Islet precursor cell (in vitro differentiated cells): Measurements from ENCODE around the gene MYLK2.

ENCODE experiments used
- DNase-seq: peaks from one replicate; pipeline ENCODE4 v3.0.0-alpha.2; 2018

MYLK2 gene

GRCh38 chr20:31858760-31859083 is 39.6 kb downstream of the MYLK2 start:
- DNase-seq: no peak

DNA sequence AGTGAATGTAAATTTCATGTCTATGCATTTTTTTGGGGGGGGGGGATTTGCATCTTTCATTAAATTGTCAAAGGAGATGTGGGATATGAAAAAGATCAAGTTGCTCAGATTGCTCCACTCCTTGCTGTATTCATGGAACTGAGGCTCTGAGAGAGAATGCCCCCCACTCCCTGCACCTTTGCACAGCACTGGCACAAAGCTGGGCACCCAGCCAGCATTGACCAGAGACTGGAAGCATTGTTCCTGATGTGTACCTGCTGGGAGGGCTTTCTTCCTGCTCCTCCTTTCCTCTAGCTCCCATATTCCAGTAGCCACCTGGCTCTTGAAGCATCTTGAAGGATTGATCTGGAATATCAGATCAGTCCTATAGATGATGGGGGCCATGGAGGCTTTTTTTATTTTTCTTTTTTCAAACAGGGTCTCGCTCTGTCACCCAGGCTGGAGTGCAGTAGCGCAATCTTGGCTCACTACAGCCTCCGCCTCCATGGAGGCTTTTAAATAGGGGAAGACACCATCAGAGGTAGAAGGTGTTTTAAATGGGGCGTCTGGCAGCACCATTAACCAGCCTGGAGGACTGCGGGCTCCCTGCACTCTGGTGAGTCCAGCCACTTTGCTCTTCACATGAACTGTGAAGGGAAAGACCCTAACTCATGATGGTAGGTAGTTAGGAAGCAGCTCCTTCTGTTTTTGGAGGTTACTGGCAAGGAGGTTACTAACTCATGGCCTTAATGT is 40.3 kb downstream of the MYLK2 start:
- peak; percentile 38 for DNase-seq

DNA sequence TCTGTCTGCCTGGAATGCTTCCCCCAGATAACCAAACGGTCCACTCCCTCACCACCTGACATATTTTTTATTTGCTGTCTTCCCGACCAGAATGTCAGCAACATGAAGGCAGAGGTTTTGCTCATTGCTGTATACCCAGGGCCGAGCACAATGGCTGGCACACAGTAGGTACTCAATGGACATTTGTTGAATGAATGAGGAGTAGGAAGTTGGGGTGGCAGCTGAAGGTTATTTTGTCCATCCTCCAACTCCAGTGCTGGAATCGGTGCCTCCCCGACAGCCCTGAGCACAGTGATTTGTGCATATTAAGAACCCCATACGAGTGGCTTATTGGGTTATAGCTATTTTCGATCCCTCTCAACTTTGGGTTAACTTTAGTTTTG is 40.8 kb downstream of the MYLK2 start:
- no peak for DNase-seq

DNA sequence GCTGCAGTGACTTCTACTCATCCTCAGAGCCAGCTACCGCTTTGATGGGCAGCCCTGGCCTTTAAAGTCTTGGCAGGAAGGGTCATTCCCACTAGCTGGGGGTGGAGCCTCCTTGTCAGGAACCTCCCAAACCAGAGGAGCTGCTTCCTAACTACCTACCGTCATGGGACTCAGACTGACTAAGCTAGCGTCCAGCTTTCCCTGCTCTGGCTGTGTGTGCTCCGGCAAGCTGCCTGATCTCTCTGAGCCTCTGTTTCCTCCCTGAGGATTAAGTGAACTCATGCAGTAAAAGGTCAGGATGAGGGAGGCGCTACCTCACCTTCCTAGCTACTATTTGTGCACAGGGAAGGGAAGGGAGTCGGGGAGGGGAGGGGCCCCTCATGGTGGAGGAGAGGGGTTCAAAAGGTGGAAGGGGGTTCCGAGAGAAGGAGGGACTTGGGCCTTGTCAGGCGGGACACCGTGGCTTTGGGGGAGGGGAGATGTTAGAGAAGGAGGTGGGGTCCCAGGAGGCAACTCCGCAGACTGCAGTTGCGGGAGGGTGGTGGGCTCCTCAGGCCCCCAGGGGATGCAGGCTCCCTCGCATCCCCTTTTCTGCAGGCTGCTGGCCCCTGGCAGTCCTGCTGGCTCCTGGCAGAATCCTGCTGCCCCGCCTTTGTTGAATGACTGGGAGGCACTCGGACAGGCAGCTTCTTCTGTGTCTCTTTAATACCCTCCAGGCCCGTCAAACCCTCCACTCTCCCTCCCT is 41.4 kb downstream of the MYLK2 start:
- peak; percentile 92 for DNase-seq

DNA sequence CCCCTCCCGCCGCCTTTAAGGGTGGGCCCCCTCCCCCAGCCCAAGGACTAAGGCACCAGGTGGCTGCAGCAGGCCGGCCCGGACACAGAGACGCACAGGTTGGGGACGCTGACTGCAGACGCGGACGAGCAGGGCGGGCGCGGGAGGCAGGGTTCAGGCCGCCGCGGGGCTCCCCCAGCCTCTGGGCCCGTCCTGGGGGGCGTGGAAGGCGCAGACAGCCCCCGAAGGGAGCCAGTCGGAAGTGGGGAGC is 41.9 kb downstream of the MYLK2 start:
- DNase-seq: peak; percentile 80

GRCh38 chr20:31861385-31862156 is 42.4 kb downstream of the MYLK2 start:
- DNase-seq: peak; percentile 94

GRCh38 chr20:31862157-31862470 is 43.0 kb downstream of the MYLK2 start:
- no peak for DNase-seq

DNA sequence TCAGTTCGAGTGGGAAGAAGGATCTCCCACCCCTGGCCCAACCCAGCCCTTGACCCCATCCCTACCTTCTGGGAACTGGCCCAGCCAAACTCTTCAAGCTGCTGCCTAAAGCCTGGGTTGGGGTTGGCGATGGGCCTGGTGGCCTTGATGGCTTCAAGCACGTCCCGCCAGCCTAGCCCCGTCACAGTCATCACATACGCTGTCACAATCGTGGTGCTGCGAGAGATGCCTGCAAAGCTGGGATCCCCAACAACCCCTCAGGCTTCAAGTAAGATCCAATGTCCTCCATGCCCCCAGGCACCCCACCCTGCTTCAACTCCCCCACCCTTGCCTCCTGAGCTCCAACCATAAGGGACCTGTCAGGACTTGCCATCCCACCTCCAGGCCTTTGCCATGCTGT is 43.4 kb downstream of the MYLK2 start:
- no peak for DNase-seq

GRCh38 chr20:31863296-31864085 is 44.3 kb downstream of the MYLK2 start:
- DNase-seq: no peak

GRCh38 chr20:31864521-31865400 is 45.6 kb downstream of the MYLK2 start:
- DNase-seq: no peak

DNA sequence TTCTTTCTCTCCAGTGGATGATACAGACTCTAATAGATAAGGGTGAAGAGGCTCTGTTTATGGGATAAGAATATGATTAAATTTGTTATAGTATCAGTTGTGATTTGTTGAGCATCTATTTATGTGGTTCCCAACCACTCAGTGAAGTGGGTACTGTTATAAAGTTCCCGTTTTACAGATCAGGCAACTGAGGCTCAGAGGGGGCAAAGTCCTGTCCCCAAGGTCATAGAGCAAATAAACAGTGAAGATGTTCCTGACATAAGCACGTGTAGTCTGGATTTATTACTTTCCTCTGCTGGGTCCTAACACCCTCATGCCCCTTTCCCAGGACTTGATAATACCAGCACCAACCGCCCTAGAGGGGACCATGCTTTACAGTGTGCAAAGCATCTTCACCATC is 47.1 kb downstream of the MYLK2 start:
- DNase-seq: no peak

DNA sequence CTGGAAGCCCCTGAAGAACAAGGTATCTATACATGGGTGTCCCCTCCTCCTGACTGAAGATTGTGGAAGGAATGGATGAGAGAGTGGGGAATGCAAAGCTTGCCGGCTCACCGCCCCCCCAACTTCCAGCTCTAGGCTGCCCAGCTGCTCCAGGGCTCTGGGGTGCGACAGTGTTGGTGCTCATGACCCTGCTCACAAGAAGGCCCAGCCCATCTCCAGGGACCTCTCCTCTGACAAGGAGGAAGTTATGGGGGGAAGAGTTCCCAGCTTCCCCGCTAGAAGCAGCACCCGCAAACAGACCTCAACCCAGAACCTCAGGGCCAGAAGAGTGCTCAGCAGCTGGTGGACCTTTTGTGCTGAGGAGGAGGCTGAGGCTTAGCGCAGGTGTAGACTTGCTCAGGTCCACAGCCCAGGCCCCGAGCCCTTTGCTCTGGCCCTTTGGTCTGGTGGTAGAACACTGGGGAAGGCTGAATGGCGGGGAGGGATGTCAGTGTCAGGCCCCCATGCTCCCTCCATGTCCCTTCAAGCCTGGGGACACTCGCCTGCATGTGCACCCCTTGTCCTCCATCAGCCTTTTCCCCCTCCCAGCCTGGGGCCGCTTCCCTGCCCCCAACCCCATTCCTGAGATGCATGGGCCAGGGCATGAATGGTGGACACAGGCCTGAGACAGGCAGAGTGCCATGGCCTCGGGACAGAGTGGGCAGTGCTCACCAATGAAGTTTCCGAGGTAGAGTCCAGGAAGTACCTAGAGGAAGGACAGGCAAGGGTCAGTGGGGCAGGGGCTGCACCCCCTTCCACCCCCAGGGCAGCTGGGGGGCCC is 49.9 kb downstream of the MYLK2 start:
- peak; percentile 44 for DNase-seq

GRCh38 chr20:31869673-31869941 is 50.5 kb downstream of the MYLK2 start:
- DNase-seq: no peak

DNA sequence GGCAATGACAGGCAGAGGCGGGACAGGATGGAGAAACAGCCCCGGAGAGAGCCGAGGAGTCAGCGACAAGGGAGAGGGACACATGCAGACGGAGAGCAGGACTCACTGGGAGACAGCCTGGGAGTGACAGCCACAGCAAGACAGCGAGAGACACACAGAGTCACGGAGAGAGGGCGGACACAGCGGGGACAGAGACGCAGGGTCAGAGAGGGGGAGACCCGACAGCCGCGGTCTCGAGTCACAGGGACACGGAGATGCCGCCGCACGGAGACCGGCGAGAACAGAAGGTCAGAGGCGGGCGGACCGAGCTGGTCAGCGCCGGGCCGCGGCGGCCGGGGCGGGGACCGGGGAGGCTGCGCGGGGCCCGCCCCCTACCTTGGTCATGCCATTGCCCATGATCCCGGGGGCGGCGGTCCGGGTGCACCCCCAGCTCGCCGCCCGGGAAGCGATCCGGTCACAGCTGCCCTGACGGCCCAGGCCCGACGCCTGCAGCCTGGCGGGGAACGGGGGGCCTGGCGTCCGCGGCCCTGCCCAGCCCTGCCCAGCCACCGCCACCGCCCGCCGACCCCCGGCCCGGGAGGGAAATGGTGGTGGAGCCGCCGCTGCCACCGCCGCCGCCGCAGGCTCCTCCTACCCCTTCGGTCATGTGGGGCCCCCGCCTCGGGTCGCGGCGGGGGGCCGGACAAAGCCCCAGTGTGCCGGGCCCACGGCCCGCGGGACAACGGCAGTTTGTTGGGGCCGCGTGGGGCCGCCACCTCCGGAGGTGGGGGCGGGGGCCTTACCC is 51.0 kb downstream of the MYLK2 start, which contains the start of the genes DUSP15 and TTLL9:
TSS of gene DUSP15 (minus strand) at position 586 of the 784 bp plus-strand sequence. CDS start at position 396, 190 bp downstream.
TSS of gene TTLL9 (plus strand) at position 693 of the 784 bp plus-strand sequence. CDS start 493 bp downstream, outside the sequence.
- DNase-seq: peak; percentile 67

GRCh38 chr20:31870726-31871617 is 51.8 kb downstream of the MYLK2 start:
- DNase-seq: peak; percentile 22

DNA sequence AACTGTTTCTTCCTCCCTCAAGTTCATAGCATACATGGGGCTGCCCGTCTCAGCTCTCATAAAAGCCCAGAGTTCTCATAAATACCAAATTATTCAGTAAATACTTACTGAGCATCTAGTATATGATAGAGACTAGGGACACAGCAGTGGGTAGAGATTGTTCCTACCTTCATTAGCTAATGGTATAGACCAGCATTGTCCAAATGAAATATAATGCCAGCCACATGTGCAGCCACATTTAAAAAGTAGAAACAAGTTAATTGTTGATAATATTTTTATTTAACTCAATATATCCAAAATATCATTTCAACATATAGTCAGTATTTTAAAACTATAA is 52.4 kb downstream of the MYLK2 start:
- no peak for DNase-seq

DNA sequence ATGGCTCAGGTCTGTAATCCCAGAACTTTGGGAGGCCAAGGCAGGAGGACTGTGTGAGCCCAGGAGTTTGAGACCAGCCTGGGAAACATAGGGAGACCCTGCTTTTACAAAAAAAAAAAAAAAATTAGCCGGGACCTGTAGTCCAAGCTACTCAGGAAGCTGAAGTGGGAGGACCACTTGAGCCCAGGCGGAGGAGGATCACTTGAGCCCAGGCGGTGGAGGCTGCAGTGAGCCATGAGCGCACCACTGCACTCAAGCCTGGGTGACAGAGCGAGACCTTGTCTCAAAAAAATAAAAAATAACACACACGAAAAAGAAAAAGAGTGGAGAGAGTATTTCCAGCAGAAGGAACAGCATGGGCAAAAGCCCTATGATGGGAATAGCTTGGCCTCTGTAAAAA is 53.2 kb downstream of the MYLK2 start:
- DNase-seq: no peak

DNA sequence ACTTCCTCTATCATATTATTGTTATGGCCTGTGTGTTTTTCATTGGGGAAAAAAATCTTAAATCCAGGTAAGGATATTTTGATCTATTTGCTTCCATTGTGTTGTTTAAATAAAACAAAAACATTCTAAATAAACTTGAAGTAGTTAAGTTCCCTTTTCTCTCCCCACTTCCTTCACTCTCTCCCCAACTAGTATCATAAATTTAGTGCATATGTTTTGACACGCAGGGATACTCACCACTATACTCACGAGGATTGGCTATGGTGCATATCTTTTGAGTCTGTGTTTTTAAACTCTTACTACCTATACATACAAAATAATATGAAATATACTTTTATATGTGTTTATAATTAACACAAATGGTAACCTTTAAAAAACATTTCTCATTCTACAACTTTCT is 56.5 kb downstream of the MYLK2 start:
- no peak for DNase-seq

DNA sequence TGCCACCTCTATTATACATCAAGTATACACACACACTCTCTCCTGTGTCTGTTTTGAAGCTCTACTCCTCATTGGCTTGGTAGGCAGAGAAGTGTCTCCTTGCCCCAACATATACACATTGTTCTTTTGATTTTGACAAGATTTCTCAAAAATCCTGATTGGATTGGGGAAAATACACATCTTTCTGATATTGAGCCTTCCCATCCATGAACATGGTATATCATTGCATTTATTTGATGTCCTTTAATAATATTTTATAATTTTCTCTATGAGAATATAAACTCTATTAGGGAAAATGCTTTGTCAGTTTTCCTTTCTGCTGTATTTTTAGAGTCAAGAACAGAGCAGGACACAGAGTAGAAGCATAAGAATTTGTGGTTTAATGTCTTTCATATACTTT is 58.5 kb downstream of the MYLK2 start:
- no peak for DNase-seq
